Measurements from ENCODE around the gene SHBG. TPM values are rescaled to one million over a fixed set of nuclear protein-coding genes. Genes with fewer than 3 reads are reported as not detected.

SHBG gene
- total RNA-seq, 4 donors from 2014 or later = 2.1 to 38.0 (median 16.3) TPM

GRCh38 chr17:7667656-7668406, 37.9 kb downstream of the SHBG start:
- no peaks in the 10 kb centered on the region for H3K9me3 ChIP-seq
- no peak for TF ChIP-seq POLR2A (IDR thresholded peaks at IDR 0.05)
- TF ChIP-seq CTCF (IDR thresholded peaks at IDR 0.05) = no peak
- no peak for DNase-seq
- no peak overlapping the region for H3K4me3 ChIP-seq
- no peaks in the 10 kb centered on the region for H3K27me3 ChIP-seq
- H3K4me1 ChIP-seq = no peaks in the 10 kb centered on the region
- peaks cover 0 to 66% (median 0%) of the 10 kb centered on the region in 3 donors for H3K36me3 ChIP-seq
- H3K27ac ChIP-seq = no peak overlapping the region

- Histone ChIP-seq H3K4me3 (no peak overlapping the region), H3K4me1 (no peaks in the 10 kb centered on the region), H3K27ac (no peak overlapping the region), H3K9me3 (peaks cover 0 to 4% (median 2%) of the 10 kb centered on the region in 4 donors), H3K27me3 (no peaks in the 10 kb centered on the region), H3K36me3 (peaks cover 0 to 72% (median 2%) of the 10 kb centered on the region in 3 donors)
- no peak for DNase-seq
- TF ChIP-seq POLR2A (IDR thresholded peaks at IDR 0.05) (no peak), CTCF (IDR thresholded peaks at IDR 0.05) (no peak)
Observed at GRCh38 chr17:7668482-7668881, 38.5 kb downstream of the SHBG start.

GRCh38 chr17:7673239-7673638, 43.3 kb downstream of the SHBG start:
- Histone ChIP-seq H3K9me3 (peaks cover 0 to 8% (median 3%) of the 10 kb centered on the region in 4 donors), H3K27me3 (no peaks in the 10 kb centered on the region), H3K4me3 (no peak overlapping the region), H3K4me1 (no peaks in the 10 kb centered on the region), H3K36me3 (peaks cover 0 to 80% (median 3%) of the 10 kb centered on the region in 3 donors), H3K27ac (no peak overlapping the region)
- DNase-seq = peak in 2 of 3 donors; percentile 53 to 74
- TF ChIP-seq CTCF (IDR thresholded peaks at IDR 0.05) (peak in 4 of 6 experiments; percentile 35 to 67 (median 64)), POLR2A (IDR thresholded peaks at IDR 0.05) (no peak)

DNA sequence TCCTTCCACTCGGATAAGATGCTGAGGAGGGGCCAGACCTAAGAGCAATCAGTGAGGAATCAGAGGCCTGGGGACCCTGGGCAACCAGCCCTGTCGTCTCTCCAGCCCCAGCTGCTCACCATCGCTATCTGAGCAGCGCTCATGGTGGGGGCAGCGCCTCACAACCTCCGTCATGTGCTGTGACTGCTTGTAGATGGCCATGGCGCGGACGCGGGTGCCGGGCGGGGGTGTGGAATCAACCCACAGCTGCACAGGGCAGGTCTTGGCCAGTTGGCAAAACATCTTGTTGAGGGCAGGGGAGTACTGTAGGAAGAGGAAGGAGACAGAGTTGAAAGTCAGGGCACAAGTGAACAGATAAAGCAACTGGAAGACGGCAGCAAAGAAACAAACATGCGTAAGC, 45.0 kb downstream of the SHBG start:
- TF ChIP-seq CTCF (IDR thresholded peaks at IDR 0.05) (no peak), POLR2A (IDR thresholded peaks at IDR 0.05) (no peak)
- Histone ChIP-seq H3K27me3 (no peaks in the 10 kb centered on the region), H3K4me1 (no peaks in the 10 kb centered on the region), H3K9me3 (peaks cover 0 to 8% (median 3%) of the 10 kb centered on the region in 4 donors), H3K27ac (no peak overlapping the region), H3K36me3 (peaks cover 0 to 64% (median 3%) of the 10 kb centered on the region in 3 donors), H3K4me3 (no peak overlapping the region)
- DNase-seq = no peak

DNA sequence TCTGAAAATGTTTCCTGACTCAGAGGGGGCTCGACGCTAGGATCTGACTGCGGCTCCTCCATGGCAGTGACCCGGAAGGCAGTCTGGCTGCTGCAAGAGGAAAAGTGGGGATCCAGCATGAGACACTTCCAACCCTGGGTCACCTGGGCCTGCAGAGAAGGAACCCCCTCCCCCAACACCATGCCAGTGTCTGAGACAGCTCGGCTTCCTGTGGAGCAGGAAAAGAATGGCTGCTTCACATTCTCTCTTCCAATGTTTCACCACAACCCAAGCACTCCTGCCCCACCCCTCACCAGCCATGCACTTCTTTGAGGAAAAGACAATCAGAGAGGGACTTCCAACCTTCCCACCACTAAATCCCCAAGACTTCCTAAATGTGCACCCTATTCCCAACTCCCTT, 46.6 kb downstream of the SHBG start:
- H3K36me3 ChIP-seq = peaks cover 0 to 48% (median 3%) of the 10 kb centered on the region in 3 donors
- peaks cover 0 to 8% (median 3%) of the 10 kb centered on the region in 4 donors for H3K9me3 ChIP-seq
- TF ChIP-seq POLR2A (IDR thresholded peaks at IDR 0.05) = no peak
- TF ChIP-seq CTCF (IDR thresholded peaks at IDR 0.05) = no peak
- no peak overlapping the region for H3K4me3 ChIP-seq
- DNase-seq = no peak
- H3K4me1 ChIP-seq = no peaks in the 10 kb centered on the region
- no peak overlapping the region for H3K27ac ChIP-seq
- H3K27me3 ChIP-seq = no peaks in the 10 kb centered on the region

Data from Peyer's patch (tissue), 4 donors.